Muscle of arm (tissue), 14 donors: ENCODE results near the gene HOOK1. TPM values are rescaled to one million over a fixed set of nuclear protein-coding genes. Genes with fewer than 3 reads are reported as not detected.

Experiments used
- DNase-seq: peaks from one replicate; pipeline ENCODE4 v3.0.0-alpha.2; 2013
- long read RNA-seq, 11 donors: transcript quantifications; one replicate each; lab custom pipeline, GENCODE V29; 2026
- polyA plus RNA-seq, 12 donors: library from polyadenylated mRNA; unstranded; fragments of 120-200 nt; gene quantifications; one replicate each; pipeline ENCODE4 v1.2.1, GENCODE V29; 2013; ENCODE audit not compliant: insufficient read length in 12 of 12

The HOOK1 gene
- polyA plus RNA-seq: 10 to 100 TPM in 1 of 12 donors, 1 to 10 TPM in 9, under 1 TPM in 1, not detected in 1; 0.73 to 12.6 (median 4.5) TPM
- long read RNA-seq, donor 1, partial matches to known transcripts: 6 of 6 reads
- long read RNA-seq, donor 1, other reads (novel, unspliced or antisense): 0 of 6 reads
- long read RNA-seq, donor 2: 0 reads
- long read RNA-seq, donor 3: 0 reads
- long read RNA-seq, donor 4: 0 reads
- long read RNA-seq, donor 5: 0 reads
- long read RNA-seq, donor 6: 0 reads
- long read RNA-seq, donor 7: 0 reads
- long read RNA-seq, donor 8: 0 reads
- long read RNA-seq, donor 9: 0 reads
- long read RNA-seq, donor 10, partial matches to known transcripts: 66 of 98 reads
- long read RNA-seq, donor 10, other reads (novel, unspliced or antisense): 32 of 98 reads
- long read RNA-seq, donor 11: 0 reads

DNA sequence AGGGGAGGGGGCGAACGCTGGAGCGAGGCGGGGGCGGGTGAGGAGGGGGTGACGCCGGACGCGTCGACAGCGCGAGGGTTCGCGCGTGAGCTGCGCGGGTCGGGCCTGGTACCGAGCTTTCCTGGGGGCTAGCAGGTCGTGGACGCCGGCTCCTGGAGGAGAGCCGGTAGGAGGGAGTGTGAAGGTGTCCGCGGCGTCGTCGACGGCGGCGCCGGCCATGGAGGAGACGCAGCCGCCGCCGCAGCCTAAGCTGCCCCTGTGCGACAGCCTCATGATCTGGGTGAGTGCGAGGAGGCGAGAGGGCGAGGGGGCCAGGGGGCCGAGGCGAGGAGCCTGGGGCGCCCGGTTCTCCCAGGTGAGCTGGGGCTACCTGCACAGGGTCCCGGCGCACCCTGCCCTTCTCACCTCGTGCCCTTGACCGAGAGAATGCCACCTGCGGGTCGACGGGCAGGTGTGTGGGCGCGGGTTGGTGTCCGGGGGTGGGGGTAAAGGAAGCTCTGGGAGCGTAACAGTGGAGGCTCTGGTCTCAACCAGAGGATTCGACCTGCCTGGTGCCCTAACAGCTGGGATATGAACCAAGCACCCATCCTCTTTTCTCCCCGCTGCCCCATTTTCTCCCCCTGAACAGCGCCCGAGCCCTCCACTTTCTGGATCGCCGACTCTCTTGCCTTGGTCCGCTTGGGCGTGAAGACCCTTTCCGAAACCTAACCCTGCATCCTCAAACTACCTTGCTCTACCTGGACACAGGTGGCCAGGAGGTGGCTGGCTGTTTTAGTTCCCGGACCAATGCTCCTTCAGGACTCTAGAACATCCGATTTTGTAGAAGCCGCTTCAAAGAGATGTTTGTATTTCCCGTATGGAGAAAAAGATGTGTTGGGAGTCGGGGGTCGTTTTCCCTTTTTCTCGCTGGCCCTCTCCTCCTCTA is at the start of gene HOOK1:
HOOK1 (plus strand) TSS at position 49 of the 925 bp plus-strand sequence; CDS start at position 218, 169 bp downstream.
- DNase-seq: no peak

DNA sequence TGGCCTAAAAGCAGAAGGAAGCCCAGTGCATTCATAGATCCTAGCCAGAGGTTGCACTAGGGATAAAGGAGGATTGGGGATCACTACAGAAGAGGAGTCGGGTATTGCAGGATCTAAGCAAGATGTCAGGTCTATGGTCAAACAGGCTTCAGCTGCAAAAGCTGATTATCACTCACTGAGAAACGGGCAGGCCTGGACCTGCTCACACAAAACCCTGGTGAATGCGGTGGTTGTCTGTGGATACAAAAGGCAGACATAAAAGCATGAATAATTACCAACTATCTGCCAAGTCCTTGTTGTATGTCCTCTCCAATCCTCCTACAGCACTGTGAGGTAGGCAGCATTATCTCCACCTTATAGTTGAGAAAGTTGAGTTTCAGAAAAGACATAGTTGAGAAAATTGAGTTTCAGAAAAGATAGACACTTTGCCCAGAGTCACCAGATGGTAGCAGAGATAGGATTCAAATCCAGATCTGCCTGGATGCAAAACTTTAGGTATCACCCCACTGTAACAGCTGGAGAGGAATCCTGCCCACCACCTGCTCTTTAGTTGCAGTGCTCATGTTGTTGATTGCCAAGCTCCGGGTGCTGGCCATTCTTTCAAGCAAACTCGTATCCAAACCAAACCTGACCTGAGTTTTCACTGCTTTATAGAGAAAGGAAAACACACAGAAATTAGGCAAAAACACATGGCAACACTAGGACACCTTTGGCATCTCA is 49.6 kb upstream of the HOOK1 start:
- DNase-seq: no peak

DNA sequence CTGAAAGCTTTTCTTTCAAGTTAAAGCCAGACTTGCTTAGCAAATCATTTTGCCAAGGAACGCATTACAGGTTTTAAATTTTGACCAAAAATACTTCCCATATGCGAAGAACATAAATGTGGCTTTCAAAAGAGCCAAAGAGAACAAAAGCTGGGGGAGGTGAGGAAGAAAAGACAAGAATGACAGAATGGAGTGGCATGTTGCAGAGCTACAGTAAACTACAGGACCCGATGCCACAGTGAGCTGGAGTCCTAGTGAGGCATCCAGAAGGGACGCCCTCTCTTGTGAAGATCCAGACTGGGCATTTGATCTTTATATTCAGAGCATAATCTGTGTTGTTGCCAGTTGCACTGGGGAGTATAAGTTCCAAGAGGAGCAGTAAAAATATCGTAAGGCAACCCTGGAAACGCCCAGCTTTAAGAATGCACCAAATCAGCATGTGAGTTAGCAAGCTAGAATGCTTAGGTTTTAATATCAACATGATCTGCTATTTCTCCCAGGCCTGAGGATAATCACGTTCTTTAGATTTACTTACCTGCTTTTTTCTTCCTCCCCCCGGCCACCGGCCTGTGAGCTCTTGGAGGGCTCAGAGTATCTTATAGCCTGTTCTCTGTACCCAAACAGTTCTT is 48.4 kb upstream of the HOOK1 start:
- no peak for DNase-seq

DNA sequence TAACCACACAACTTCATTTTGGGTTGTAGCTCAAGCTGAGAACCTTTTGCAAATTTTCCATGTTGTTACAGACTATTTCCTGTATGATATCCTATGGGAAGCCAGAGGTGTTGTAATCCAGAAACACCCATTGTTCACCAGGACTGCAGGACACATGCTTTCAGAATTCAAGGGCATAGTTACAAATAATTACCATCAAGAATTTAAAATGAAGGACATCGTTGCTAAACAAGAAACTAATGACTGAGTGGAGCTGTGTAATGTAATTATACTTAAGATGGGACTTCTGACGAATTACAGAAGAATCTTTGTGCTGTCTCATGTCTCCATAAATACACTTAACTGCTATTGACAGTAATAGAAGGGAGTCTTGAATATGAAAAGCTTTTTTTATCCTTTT is 47.6 kb upstream of the HOOK1 start:
- no peak for DNase-seq

DNA sequence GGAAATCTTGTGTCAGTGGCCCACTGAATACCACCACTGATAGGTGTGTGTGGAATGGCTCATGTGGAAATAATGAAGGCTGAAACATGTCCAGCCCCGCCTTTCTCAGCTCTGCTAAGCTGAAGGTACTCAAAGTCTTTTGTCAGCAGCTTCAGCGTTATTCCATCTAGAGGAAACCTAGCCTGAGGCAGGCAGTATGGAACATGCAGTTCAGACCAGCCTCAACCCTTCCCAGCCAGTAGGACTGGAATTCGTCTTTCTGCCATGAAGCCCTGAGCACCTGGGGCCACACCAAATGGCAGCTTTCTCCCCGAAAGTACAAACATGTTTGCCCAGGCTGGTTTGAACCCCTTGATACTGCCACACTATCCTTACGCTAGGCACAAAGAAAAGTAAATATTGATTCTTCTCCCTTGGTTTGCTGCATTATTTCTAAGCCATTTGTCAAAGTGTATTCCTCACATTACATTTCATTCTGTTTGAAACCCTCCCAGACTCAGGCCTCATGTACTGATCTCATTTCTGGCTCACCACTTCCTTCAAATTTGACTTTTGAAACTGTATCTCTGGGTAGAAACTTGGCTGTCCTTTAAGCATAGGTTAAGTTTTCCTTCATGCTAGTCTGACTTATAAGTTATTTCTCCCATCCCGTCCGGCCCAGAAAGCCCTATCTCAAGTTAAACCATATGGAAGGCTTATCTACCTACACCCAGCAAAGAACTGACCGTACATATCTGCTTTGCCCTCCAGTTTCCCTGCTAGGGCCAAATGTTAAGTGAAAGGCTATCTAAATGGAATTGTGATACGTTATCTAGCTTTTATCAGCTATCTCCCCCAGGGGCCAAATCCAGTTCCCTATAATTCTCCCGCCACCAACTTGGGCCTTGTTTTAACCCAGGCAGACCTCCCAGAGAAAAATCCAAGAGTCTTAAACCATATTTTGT is 45.7 kb upstream of the HOOK1 start:
- DNase-seq: no peak

DNA sequence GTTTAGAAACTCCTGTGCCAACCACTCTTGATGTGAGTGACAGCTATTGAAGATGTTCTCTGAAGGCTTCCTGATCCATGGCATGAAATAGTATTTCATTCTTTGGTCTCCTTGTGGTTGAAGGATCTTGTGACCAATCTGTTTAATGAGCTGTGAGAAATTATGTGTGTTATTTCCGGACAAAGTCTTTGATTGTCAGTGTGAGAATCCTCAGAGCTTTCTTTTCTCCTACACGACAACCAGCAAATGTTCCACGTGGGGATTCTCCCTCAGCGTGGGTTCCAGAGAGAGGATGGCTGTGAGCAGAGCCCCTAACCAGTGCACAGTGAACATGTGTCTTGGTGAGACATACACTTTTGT is 45.0 kb upstream of the HOOK1 start:
- no peak for DNase-seq

DNA sequence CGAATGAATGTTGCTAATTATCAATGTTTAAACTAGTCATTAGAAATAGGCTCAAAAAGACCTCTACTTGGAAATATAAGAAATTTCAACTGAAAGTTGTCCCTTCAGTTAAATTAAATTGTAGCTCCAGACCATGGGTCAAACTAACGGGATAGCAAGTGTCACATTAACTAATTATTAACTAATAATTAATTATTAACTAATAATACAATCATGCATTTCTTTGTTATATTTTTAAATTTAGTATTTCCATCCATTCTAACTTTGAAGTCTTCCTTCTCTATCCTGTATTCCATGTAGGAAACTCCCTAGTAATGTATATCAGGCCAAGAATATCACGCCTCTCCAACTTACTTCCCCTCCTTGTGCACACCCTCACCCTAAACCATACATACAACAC is 43.4 kb upstream of the HOOK1 start:
- DNase-seq: no peak

DNA sequence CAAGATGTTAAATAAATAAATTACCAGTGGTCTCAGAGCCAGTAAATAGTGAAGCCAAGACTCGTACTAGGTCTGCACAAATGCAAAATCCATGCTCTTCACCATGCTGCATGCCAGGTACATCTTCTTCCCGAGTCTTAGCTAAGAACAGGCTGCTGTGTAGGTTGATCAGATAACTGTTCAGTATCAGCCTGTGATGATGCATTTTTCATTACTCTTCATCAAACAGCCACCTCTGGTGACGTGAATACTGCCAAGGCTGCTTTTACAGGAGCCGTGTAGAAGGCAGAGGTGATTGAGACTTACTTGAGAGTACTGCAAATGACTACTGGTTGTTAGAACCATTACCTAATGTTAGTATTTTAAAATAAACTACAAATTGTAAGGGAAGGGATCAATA is 39.3 kb upstream of the HOOK1 start:
- DNase-seq: no peak

DNA sequence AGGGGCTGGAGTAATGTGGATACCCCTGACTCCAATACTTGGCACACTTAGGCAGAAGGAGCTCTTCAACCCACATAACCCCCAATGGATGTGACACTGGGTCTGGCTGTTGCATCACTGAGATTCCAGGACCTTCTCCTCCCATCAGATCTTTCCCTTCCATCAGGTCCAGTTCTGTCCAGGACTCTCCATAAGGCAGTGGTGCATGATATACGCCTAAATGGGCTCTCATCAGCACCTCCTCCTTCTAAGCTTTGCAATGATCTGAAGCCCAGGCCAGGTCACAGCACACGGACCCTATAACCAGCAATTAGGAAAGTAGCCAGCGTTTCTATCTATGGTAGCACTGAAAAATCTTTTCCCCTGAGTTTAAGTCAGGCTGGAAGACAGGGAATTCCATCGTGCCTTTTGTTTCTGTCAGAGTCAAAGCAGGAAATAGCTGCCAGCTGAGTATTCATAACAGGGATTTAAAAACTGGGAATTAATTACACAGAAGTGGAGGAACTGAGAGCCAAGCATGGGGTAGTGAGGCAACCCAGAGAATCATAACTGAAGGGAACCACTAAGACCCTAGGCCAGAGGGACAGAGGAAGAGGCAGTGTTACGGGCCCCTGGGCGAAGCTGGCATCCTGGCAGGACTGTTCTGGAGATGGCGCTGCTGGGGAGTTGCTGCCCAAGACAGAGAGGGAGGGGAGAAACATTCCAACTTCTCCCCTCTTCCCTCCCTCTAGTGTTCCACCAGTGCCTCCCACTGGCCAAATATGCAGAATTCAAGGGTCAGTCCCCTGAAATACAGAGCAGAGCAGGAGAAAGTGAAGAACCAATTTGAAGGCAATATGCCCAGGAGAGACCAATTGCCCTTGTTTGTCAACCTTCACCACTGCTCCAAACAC is 37.5 kb upstream of the HOOK1 start:
- DNase-seq: no peak

DNA sequence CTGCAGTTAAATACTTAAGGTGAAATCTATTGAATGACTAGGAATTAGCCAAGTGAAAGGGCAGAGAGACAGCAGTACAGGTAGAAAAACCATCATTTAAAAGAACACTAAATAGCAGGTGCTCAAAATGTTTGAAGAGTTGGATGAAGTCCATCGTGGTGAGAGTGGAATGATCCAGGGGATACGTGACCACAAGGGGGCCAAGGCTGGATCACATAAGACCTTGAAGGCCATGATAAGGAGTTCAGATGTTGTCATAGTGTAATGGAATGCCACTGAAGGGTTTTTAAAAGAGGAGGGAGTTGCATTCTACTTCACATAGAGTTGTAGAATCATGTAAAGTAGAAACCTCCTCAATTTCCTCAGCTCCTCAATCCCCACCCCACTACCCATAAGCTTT is 34.8 kb upstream of the HOOK1 start:
- no peak for DNase-seq

DNA sequence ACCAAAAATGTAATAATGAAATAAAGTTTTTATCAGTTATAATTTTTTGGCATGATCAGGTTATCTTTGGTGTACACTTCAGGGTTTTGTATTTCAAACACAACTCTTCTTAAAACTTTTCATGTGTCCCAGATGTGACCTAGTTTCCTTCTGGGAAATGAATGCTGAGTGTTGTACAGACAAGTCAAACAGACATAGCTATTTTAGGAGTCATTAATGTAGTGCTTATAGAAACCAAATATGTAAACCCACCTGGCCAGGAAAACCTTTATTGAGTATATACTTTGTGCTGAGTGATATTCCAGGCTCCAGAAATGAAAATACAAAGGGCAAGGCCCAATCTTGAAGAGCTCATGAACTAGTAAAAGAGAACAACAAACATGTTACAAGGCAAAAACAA is 25.9 kb upstream of the HOOK1 start:
- no peak for DNase-seq

DNA sequence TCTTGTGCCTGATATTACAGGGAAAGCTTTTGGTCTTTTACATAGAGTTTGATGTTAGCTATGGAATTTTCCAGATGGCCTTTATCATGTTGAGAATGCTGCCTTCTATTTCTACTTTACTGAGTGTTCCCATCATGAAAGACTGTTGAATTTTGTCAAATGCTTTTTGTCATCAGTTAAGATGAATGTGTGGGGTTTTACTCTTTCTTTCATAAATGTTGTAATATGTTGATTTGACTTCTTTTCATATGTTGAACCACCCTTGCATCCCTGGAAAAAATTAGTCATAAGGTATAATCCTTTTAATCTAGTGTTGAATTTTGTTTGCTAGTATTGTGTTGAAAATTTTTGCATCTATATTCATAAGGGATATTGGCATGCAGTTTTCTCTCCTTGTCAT is 16.1 kb upstream of the HOOK1 start:
- no peak for DNase-seq

DNA sequence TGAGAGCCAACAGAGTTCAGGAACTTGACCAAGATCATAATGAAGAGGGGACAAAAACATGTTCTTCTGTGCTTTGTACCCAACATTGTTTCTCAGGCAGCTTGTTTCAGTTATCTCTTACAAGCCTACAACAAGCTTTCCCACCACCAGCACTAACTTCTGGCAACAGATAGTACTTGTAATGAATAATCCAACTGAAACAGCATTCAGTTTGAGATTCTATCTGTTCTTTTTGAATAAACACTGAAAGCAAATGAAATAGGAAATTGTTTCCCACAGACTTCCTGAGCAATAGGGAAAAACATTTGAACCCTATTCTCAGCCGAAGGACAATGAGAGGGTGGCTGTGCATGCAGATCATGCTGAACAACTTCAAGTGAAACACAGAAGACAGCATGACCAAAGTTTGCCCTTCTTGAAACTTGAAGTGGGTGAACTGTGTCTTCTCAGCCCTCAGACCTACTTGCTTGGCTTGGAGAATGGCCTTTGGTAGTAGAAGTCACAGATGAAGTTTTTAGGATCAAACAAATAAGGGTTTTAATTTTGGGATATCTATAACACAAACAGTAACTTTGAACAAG is 11.2 kb upstream of the HOOK1 start:
- DNase-seq: no peak

DNA sequence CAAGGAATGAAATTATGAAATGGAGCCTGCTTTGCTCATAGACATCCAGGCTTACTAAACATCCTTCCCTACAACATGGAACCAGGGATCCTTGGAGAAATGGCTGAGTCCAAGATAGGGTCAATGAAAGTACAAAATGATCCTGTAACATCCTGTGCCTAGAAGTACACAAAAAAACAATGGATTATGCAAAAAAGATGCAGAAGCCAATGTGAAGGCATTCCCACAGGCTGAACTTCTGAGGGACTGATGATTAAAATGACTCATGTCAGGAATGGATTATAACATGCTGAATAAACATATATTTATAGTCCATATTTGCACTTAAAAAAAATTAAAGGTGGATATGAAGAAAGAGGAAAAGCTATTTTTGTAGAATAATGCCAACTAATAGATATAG is 10.4 kb upstream of the HOOK1 start:
- DNase-seq: no peak

DNA sequence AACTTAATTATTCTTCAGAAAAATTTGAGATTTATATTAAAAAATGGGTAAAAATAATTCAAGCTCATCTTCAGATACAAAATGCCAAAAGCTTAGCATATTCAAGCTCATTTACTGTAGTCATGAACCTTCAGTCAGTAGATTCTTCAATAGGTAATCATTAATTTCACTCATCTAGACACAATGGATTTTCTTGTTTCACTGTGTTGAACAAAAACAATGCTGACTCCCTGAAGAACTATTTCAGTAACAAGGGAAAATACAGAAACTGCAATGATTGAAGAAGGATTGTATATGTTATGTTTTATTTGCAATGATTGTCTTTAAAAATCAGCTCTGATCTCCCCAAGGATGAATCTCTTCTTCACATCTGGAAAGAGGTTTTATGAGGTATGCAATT is 9.2 kb upstream of the HOOK1 start:
- no peak for DNase-seq

DNA sequence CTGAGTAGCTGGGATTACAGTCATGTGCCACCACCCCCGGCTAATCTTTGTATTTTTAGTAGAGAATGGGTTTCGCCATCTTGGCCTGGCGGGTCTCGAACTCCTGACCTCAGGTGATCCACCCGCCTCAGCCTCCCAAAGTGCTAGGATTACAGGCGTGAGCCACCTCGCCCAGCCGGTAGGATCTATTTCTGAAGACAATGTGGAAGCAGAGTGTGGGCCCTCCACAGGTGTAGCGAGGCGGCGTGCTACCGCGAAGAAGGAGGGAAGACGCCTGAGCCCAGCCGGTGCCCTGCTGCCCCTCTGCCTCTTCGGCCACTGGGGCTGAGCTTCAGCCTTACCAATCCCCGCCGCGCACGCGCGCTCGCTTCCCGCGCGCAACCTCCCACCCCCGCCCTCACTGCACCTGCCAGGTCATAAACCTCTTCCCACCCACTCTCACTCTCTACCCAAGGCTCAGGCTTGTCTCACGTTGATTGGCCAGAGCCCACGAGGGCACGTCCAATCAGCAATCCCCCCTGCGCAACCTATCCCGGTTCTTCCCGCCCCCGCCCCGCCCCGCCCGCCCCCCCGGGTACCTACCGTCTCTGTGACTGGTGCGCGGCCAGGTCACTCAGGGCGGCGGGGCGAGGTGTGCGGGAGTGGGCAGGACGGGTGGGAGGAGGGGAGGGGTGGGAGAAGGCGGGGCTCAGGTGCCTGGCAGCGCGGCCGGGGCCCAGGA is 409 bp upstream of the HOOK1 start:
- peak; percentile 25 for DNase-seq

DNA sequence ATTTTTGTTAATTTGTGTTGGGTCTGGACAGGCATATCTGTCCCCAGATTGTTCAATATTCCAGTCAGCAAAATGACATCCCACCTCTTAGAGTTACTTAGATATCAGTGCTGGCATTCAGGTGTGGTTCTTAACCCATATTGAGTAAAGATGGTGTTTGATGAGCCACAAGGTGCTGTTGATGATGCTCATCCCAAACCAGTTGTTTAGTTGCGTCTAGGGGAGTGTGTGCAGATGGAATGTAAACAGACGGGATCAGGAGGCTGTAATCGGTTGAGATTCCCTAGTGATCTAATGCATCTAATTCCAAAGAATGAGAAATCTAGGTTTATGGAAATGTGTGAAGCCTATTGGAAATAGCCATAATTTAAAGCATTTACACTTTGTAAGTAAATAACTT is 1.1 kb downstream of the HOOK1 start:
- DNase-seq: no peak

DNA sequence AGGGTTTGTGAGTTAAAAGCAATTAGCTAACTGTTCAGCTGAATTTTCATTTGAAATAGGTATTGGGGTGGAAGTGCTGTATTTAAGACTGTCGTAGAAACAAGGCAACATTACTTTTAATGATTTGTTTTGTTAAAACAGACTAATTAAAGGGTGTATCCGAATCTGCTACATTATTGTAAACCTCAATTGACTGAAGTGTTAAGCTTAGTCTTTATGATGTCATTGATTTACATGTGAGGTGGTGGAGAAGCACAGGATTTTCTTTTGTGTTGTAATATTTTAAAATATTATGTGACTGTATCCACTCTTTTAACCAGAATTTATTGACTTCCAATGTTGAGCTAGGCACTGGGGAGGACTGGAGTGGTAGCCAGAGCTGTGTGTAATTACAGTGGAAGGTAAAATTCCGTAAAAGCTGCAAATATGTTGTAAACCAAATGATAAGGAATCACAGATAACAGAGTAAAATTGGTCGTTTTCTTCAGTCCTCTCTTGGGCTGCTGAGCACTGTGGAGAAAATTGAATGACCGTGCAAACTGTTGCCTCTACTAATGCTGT is 1.6 kb downstream of the HOOK1 start:
- DNase-seq: no peak
